Measurements from ENCODE around the gene TECR. TPM values are rescaled to one million over a fixed set of nuclear protein-coding genes. Genes with fewer than 3 reads are reported as not detected.
"Not testable (repeated sequence)": the region's sequence is repeated elsewhere in the genome, so short reads cannot be mapped to it uniquely, and the experiment has no call there.

The TECR gene
- total RNA-seq, 1 donor from 2014 or later = 83.0 TPM

GRCh38 chr19:14564652-14565297 is 35.4 kb downstream of the TECR start:
- H3K4me1 ChIP-seq (ENCODE audit: control insufficient read depth in 3 of 3, insufficient read depth in 3 of 3, low read length in 3 of 3) = peaks cover 40 to 52% (median 45%) of the 10 kb centered on the region in 3 donors
- H3K4me3 ChIP-seq (ENCODE audit: low read length in 3 of 3); H3K27ac ChIP-seq (ENCODE audit: low read depth, low read length); H3K9ac ChIP-seq (ENCODE audit: low read depth in 1 of 3, low read length in 3 of 3); H3K27me3 ChIP-seq (ENCODE audit: control insufficient read depth in 3 of 3, insufficient read depth in 3 of 3, low read length in 3 of 3); H3K9me3 ChIP-seq (ENCODE audit: control insufficient read depth in 3 of 3, low read length in 3 of 3): not testable (repeated sequence)
- peaks cover 21 to 27% (median 23%) of the 10 kb centered on the region in 3 donors for H3K36me3 ChIP-seq (ENCODE audit: control insufficient read depth in 3 of 3, insufficient read depth in 3 of 3, low read length in 3 of 3)

- peaks cover 35 to 48% (median 41%) of the 10 kb centered on the region in 3 donors for H3K4me1 ChIP-seq (ENCODE audit: control insufficient read depth in 3 of 3, insufficient read depth in 3 of 3, low read length in 3 of 3)
- H3K27ac ChIP-seq (ENCODE audit: low read depth, low read length) = no peak overlapping the region
Observed at GRCh38 chr19:14565298-14565679, 35.9 kb downstream of the TECR start.

GRCh38 chr19:14565765-14566711 is 36.6 kb downstream of the TECR start:
- Histone ChIP-seq H3K4me3 (ENCODE audit: low read length in 3 of 3) (no peak overlapping the region), H3K27ac (ENCODE audit: low read depth, low read length) (no peak overlapping the region), H3K9me3 (ENCODE audit: control insufficient read depth in 3 of 3, low read length in 3 of 3) (no peaks in the 10 kb centered on the region), H3K9ac (ENCODE audit: low read depth in 1 of 3, low read length in 3 of 3) (no peak overlapping the region), H3K4me1 (ENCODE audit: control insufficient read depth in 3 of 3, insufficient read depth in 3 of 3, low read length in 3 of 3) (peaks cover 34 to 48% (median 41%) of the 10 kb centered on the region in 3 donors), H3K36me3 (ENCODE audit: control insufficient read depth in 3 of 3, insufficient read depth in 3 of 3, low read length in 3 of 3) (peaks cover 21 to 27% (median 23%) of the 10 kb centered on the region in 3 donors), H3K27me3 (ENCODE audit: control insufficient read depth in 3 of 3, insufficient read depth in 3 of 3, low read length in 3 of 3) (no peaks in the 10 kb centered on the region)

More at GRCh38 chr19:14565298-14565679, 35.9 kb downstream of the TECR start:
- Histone ChIP-seq H3K9me3 (ENCODE audit: control insufficient read depth in 3 of 3, low read length in 3 of 3) (no peaks in the 10 kb centered on the region), H3K27me3 (ENCODE audit: control insufficient read depth in 3 of 3, insufficient read depth in 3 of 3, low read length in 3 of 3) (no peaks in the 10 kb centered on the region), H3K9ac (ENCODE audit: low read depth in 1 of 3, low read length in 3 of 3) (no peak overlapping the region), H3K4me3 (ENCODE audit: low read length in 3 of 3) (no peak overlapping the region), H3K36me3 (ENCODE audit: control insufficient read depth in 3 of 3, insufficient read depth in 3 of 3, low read length in 3 of 3) (peaks cover 21 to 27% (median 23%) of the 10 kb centered on the region in 3 donors)

- Histone ChIP-seq H3K4me1 (ENCODE audit: control insufficient read depth in 3 of 3, insufficient read depth in 3 of 3, low read length in 3 of 3) (peaks cover 31 to 48% (median 37%) of the 10 kb centered on the region in 3 donors), H3K36me3 (ENCODE audit: control insufficient read depth in 3 of 3, insufficient read depth in 3 of 3, low read length in 3 of 3) (peaks cover 21 to 27% (median 23%) of the 10 kb centered on the region in 3 donors), H3K27me3 (ENCODE audit: control insufficient read depth in 3 of 3, insufficient read depth in 3 of 3, low read length in 3 of 3) (no peaks in the 10 kb centered on the region), H3K9me3 (ENCODE audit: control insufficient read depth in 3 of 3, low read length in 3 of 3) (no peaks in the 10 kb centered on the region), H3K9ac (ENCODE audit: low read depth in 1 of 3, low read length in 3 of 3) (peak overlapping the region in 1 of 3 donors; percentile 4), H3K4me3 (ENCODE audit: low read length in 3 of 3) (no peak overlapping the region), H3K27ac (ENCODE audit: low read depth, low read length) (no peak overlapping the region)
Observed at GRCh38 chr19:14566712-14567077, 37.3 kb downstream of the TECR start.

- Histone ChIP-seq H3K9me3 (ENCODE audit: control insufficient read depth in 3 of 3, low read length in 3 of 3) (no peaks in the 10 kb centered on the region), H3K4me1 (ENCODE audit: control insufficient read depth in 3 of 3, insufficient read depth in 3 of 3, low read length in 3 of 3) (peaks cover 27 to 44% (median 34%) of the 10 kb centered on the region in 3 donors), H3K27me3 (ENCODE audit: control insufficient read depth in 3 of 3, insufficient read depth in 3 of 3, low read length in 3 of 3) (no peaks in the 10 kb centered on the region), H3K9ac (ENCODE audit: low read depth in 1 of 3, low read length in 3 of 3) (peak overlapping the region in 1 of 3 donors; percentile 4), H3K27ac (ENCODE audit: low read depth, low read length) (no peak overlapping the region), H3K36me3 (ENCODE audit: control insufficient read depth in 3 of 3, insufficient read depth in 3 of 3, low read length in 3 of 3) (peaks cover 21 to 27% (median 23%) of the 10 kb centered on the region in 3 donors), H3K4me3 (ENCODE audit: low read length in 3 of 3) (no peak overlapping the region)
Observed at GRCh38 chr19:14567079-14567478, 37.7 kb downstream of the TECR start.

- no peaks in the 10 kb centered on the region for H3K9me3 ChIP-seq (ENCODE audit: control insufficient read depth in 3 of 3, low read length in 3 of 3)
- peaks cover 14 to 16% (median 14%) of the 10 kb centered on the region in 3 donors for H3K36me3 ChIP-seq (ENCODE audit: control insufficient read depth in 3 of 3, insufficient read depth in 3 of 3, low read length in 3 of 3)
- H3K9ac ChIP-seq (ENCODE audit: low read depth in 1 of 3, low read length in 3 of 3) = peak overlapping the region; percentile 87 to 99 (median 97)
- H3K4me1 ChIP-seq (ENCODE audit: control insufficient read depth in 3 of 3, insufficient read depth in 3 of 3, low read length in 3 of 3) = peaks cover 21 to 22% (median 21%) of the 10 kb centered on the region in 3 donors
- peak overlapping the region; percentile 91 to 99 (median 96) for H3K4me3 ChIP-seq (ENCODE audit: low read length in 3 of 3)
- H3K27me3 ChIP-seq (ENCODE audit: control insufficient read depth in 3 of 3, insufficient read depth in 3 of 3, low read length in 3 of 3) = no peaks in the 10 kb centered on the region
- peak overlapping the region; percentile 56 for H3K27ac ChIP-seq (ENCODE audit: low read depth, low read length)
Observed at GRCh38 chr19:14570864-14571527, 41.6 kb downstream of the TECR start.

GRCh38 chr19:14571695-14572490 is 42.5 kb downstream of the TECR start, which contains the start of gene NDUFB7:
TSS of gene NDUFB7 (minus strand) at chr19:14572066. CDS start at chr19:14572000, 66 bp downstream.
- Histone ChIP-seq H3K9ac (ENCODE audit: low read depth in 1 of 3, low read length in 3 of 3) (peak within 1 kb of the TSS; percentile 87 to 99 (median 97)), H3K4me3 (ENCODE audit: low read length in 3 of 3) (peak within 1 kb of the TSS; percentile 91 to 99 (median 96)), H3K9me3 (ENCODE audit: control insufficient read depth in 3 of 3, low read length in 3 of 3) (no peaks in the 10 kb centered on the region), H3K27me3 (ENCODE audit: control insufficient read depth in 3 of 3, insufficient read depth in 3 of 3, low read length in 3 of 3) (no peaks in the 10 kb centered on the region), H3K36me3 (ENCODE audit: control insufficient read depth in 3 of 3, insufficient read depth in 3 of 3, low read length in 3 of 3) (peaks cover 11 to 13% (median 11%) of the 10 kb centered on the region in 3 donors), H3K27ac (ENCODE audit: low read depth, low read length) (peak within 1 kb of the TSS; percentile 56), H3K4me1 (ENCODE audit: control insufficient read depth in 3 of 3, insufficient read depth in 3 of 3, low read length in 3 of 3) (peaks cover 21 to 22% (median 21%) of the 10 kb centered on the region in 3 donors)

- H3K4me1 ChIP-seq (ENCODE audit: control insufficient read depth in 3 of 3, insufficient read depth in 3 of 3, low read length in 3 of 3) = peaks cover 11 to 12% (median 12%) of the 10 kb centered on the region in 3 donors
- no peaks in the 10 kb centered on the region for H3K9me3 ChIP-seq (ENCODE audit: control insufficient read depth in 3 of 3, low read length in 3 of 3)
- H3K27me3 ChIP-seq (ENCODE audit: control insufficient read depth in 3 of 3, insufficient read depth in 3 of 3, low read length in 3 of 3) = no peaks in the 10 kb centered on the region
- no peaks in the 10 kb centered on the region for H3K36me3 ChIP-seq (ENCODE audit: control insufficient read depth in 3 of 3, insufficient read depth in 3 of 3, low read length in 3 of 3)
- no peak overlapping the region for H3K9ac ChIP-seq (ENCODE audit: low read depth in 1 of 3, low read length in 3 of 3)
- no peak overlapping the region for H3K27ac ChIP-seq (ENCODE audit: low read depth, low read length)
- no peak overlapping the region for H3K4me3 ChIP-seq (ENCODE audit: low read length in 3 of 3)
Observed at GRCh38 chr19:14575428-14575980, 46.1 kb downstream of the TECR start.

GRCh38 chr19:14576363-14576762 is 47.0 kb downstream of the TECR start:
- Histone ChIP-seq H3K36me3 (ENCODE audit: control insufficient read depth in 3 of 3, insufficient read depth in 3 of 3, low read length in 3 of 3) (no peaks in the 10 kb centered on the region), H3K27ac (ENCODE audit: low read depth, low read length) (no peak overlapping the region), H3K9me3 (ENCODE audit: control insufficient read depth in 3 of 3, low read length in 3 of 3) (no peaks in the 10 kb centered on the region), H3K27me3 (ENCODE audit: control insufficient read depth in 3 of 3, insufficient read depth in 3 of 3, low read length in 3 of 3) (no peaks in the 10 kb centered on the region), H3K4me3 (ENCODE audit: low read length in 3 of 3) (no peak overlapping the region), H3K9ac (ENCODE audit: low read depth in 1 of 3, low read length in 3 of 3) (no peak overlapping the region), H3K4me1 (ENCODE audit: control insufficient read depth in 3 of 3, insufficient read depth in 3 of 3, low read length in 3 of 3) (peaks cover 3 to 4% (median 3%) of the 10 kb centered on the region in 3 donors)

All from skeletal muscle tissue (tissue), 4 donors.